Activated T-helper 17 cell treated with anti-CD3 and anti-CD28 coated beads, Interleukin-2, amount 50 U/mL, for 72 hours (primary cell): ENCODE data around the gene HIPK2. TPM values are rescaled to one million over a fixed set of nuclear protein-coding genes. Genes with fewer than 3 reads are reported as not detected.

Experiments
- ATAC-seq: fragments of 150-1000 bp; cut with Tn5 transposase; replicated peaks from 2 replicates; pipeline ENCODE4 v1.10.0; 2021; ENCODE audit warnings: mild to moderate bottlenecking, moderate library complexity
- H3K27ac Mint-ChIP-seq: one replicate; pipeline ENCODE4 v1.8.0; 2022; ENCODE audit warnings: mixed read lengths
- H3K27me3 Mint-ChIP-seq: one replicate; pipeline ENCODE4 v1.8.0; 2022; ENCODE audit warnings: mixed read lengths
- H3K36me3 Mint-ChIP-seq: one replicate; pipeline ENCODE4 v1.8.0; 2022; ENCODE audit warnings: low read depth, mild to moderate bottlenecking, mixed read lengths
- H3K4me1 Mint-ChIP-seq: one replicate; pipeline ENCODE4 v1.8.0; 2022; ENCODE audit warnings: mixed read lengths
- H3K4me3 Mint-ChIP-seq: one replicate; pipeline ENCODE4 v1.8.0; 2022; ENCODE audit warnings: mild to moderate bottlenecking, mixed read lengths
- H3K9me3 Mint-ChIP-seq: one replicate; pipeline ENCODE4 v1.8.0; 2022; ENCODE audit warnings: mixed read lengths
- total RNA-seq, 2 donors: library from RNA; stranded (reverse); gene quantifications; one replicate each; pipeline ENCODE4 v1.2.3, GENCODE V29; 2022

HIPK2 gene
- total RNA-seq, 2 donors from 2014 or later = 44.2 to 46.9 TPM

DNA sequence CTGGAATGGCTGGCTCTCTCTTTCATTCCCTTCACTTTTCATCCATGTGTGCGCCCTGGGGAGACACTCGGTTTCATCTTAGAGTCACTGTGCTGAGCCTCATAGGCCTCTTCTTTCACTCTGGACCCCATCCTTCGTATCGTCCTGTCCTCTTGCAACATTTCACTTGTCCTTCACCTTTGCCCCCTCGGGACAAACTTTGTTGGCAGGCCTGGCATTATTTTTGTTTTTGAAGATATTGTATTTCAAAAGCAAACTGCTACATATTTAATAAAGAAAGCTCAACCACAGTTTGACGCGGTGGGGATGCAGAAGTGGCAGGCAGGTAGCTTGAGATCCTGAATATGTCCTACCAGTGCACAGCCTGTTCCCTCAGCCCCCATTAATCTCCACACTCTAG lies 36.6 kb downstream of the HIPK2 start:
- Mint-ChIP-seq H3K27me3 (no peaks in the 10 kb centered on the region), H3K27ac (peak overlapping the region; percentile 32), H3K36me3 (peaks cover 18% of the 10 kb centered on the region), H3K4me1 (peaks cover 31% of the 10 kb centered on the region), H3K4me3 (no peak overlapping the region), H3K9me3 (no peaks in the 10 kb centered on the region)
- no peak for ATAC-seq

GRCh38 chr7:139739863-139740597 lies 37.8 kb downstream of the HIPK2 start:
- Mint-ChIP-seq H3K4me1 (peaks cover 39% of the 10 kb centered on the region), H3K27ac (peak overlapping the region; percentile 22), H3K36me3 (peaks cover 18% of the 10 kb centered on the region), H3K27me3 (no peaks in the 10 kb centered on the region), H3K9me3 (no peaks in the 10 kb centered on the region), H3K4me3 (no peak overlapping the region)
- ATAC-seq = no peak

- Mint-ChIP-seq H3K36me3 (peaks cover 18% of the 10 kb centered on the region), H3K4me3 (no peak overlapping the region), H3K9me3 (no peaks in the 10 kb centered on the region), H3K27ac (peak overlapping the region; percentile 88), H3K27me3 (no peaks in the 10 kb centered on the region), H3K4me1 (peaks cover 39% of the 10 kb centered on the region)
- no peak for ATAC-seq
Measured at GRCh38 chr7:139738772-139739171, 39.0 kb downstream of the HIPK2 start.

- no peaks in the 10 kb centered on the region for H3K9me3 Mint-ChIP-seq
- no peak for ATAC-seq
- peak overlapping the region; percentile 88 for H3K27ac Mint-ChIP-seq
- no peaks in the 10 kb centered on the region for H3K27me3 Mint-ChIP-seq
- peaks cover 18% of the 10 kb centered on the region for H3K36me3 Mint-ChIP-seq
- peaks cover 39% of the 10 kb centered on the region for H3K4me1 Mint-ChIP-seq
- H3K4me3 Mint-ChIP-seq = peak overlapping the region; percentile 68
Measured at GRCh38 chr7:139738101-139738489, 39.7 kb downstream of the HIPK2 start.

- H3K4me3 Mint-ChIP-seq = peak overlapping the region; percentile 68
- peaks cover 39% of the 10 kb centered on the region for H3K4me1 Mint-ChIP-seq
- no peaks in the 10 kb centered on the region for H3K9me3 Mint-ChIP-seq
- peaks cover 18% of the 10 kb centered on the region for H3K36me3 Mint-ChIP-seq
- H3K27ac Mint-ChIP-seq = peak overlapping the region; percentile 88
- peak; percentile 98 for ATAC-seq
- H3K27me3 Mint-ChIP-seq = no peaks in the 10 kb centered on the region
Measured at GRCh38 chr7:139737221-139738100, 40.3 kb downstream of the HIPK2 start.

GRCh38 chr7:139735912-139736595 lies 41.7 kb downstream of the HIPK2 start:
- Mint-ChIP-seq H3K4me1 (peaks cover 49% of the 10 kb centered on the region), H3K36me3 (peaks cover 9% of the 10 kb centered on the region), H3K9me3 (no peaks in the 10 kb centered on the region), H3K27ac (peak overlapping the region; percentile 44), H3K27me3 (no peaks in the 10 kb centered on the region), H3K4me3 (peak overlapping the region; percentile 33)
- no peak for ATAC-seq

- H3K36me3 Mint-ChIP-seq = peaks cover 9% of the 10 kb centered on the region
- H3K4me1 Mint-ChIP-seq = peaks cover 51% of the 10 kb centered on the region
- no peaks in the 10 kb centered on the region for H3K27me3 Mint-ChIP-seq
- no peaks in the 10 kb centered on the region for H3K9me3 Mint-ChIP-seq
- ATAC-seq = no peak
- H3K4me3 Mint-ChIP-seq = peak overlapping the region; percentile 33
- peak overlapping the region; percentile 44 for H3K27ac Mint-ChIP-seq
Measured at GRCh38 chr7:139735466-139735865, 42.3 kb downstream of the HIPK2 start.

- Mint-ChIP-seq H3K9me3 (no peaks in the 10 kb centered on the region), H3K36me3 (peaks cover 14% of the 10 kb centered on the region), H3K27ac (no peak overlapping the region), H3K27me3 (no peaks in the 10 kb centered on the region), H3K4me1 (peaks cover 47% of the 10 kb centered on the region), H3K4me3 (no peak overlapping the region)
- ATAC-seq = no peak
Measured at GRCh38 chr7:139734395-139734794, 43.4 kb downstream of the HIPK2 start.

- peaks cover 44% of the 10 kb centered on the region for H3K4me1 Mint-ChIP-seq
- H3K36me3 Mint-ChIP-seq = peaks cover 20% of the 10 kb centered on the region
- no peak for ATAC-seq
- no peak overlapping the region for H3K4me3 Mint-ChIP-seq
- no peaks in the 10 kb centered on the region for H3K27me3 Mint-ChIP-seq
- no peaks in the 10 kb centered on the region for H3K9me3 Mint-ChIP-seq
- H3K27ac Mint-ChIP-seq = no peak overlapping the region
Measured at GRCh38 chr7:139733751-139734150, 44.0 kb downstream of the HIPK2 start.

DNA sequence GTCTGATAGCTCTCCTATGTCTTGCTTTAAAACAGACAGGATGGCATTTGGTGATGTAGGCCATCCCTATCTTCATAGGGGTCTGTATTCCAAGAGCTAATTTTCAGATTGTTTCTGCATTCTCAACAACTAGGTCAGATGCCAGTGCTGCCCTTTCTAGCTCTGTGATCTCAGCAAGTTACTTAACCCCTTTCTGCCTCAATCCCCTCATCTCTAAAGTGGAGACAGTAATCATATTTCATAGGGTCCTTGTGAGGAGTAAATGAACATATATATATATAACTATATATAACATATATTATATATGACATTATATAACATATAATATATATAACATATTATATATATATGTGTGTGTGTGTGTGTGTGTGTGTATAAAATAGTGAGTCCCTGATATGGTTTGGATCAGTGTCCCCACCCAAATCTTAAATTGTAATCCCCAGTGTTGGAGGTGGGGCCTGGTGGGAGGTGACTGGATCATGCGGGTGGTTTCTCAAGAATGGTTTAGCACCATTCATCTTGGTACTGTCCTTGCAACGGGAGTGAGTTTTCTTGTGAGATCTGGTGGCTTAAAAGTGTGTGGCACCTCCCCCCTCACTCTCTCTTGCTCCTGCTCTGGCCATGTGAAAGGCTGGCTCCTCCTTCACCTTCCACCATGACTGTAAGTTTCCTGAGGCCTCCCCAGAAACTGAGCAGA lies 45.2 kb downstream of the HIPK2 start:
- H3K27ac Mint-ChIP-seq = no peak overlapping the region
- no peaks in the 10 kb centered on the region for H3K27me3 Mint-ChIP-seq
- peak overlapping the region; percentile 61 for H3K4me3 Mint-ChIP-seq
- H3K4me1 Mint-ChIP-seq = peaks cover 33% of the 10 kb centered on the region
- H3K9me3 Mint-ChIP-seq = no peaks in the 10 kb centered on the region
- H3K36me3 Mint-ChIP-seq = peaks cover 20% of the 10 kb centered on the region
- no peak for ATAC-seq

DNA sequence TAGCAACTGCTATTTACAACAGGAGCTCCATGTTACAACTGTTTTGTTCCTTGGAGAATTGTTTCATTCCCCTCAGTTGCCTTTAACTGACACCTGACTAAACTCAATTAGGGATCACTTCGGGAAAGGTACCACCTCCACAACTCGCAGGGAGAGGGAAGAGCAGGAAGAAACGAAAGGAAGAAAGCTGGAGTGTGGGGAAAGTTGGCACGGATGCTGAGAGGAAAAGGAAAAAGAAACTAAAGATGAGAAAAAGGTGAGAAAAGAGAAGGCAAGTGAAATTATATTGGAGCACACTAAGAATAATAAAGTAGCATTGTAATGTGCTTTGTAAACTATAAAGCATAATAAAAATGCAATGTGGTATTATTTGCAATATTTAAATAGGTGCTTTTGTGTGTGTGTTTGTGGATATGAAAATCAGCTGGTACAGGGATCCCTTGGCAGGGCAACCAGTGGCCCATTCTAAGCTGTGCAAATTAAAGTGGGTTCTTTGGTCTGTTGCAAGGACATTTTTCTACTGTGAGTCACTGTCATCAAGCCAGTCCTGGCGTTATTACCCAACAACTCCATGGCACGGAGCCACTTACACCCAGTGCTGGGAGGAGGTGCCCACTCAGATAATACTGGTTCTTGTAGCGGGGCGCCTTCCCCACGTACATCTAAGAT lies 45.9 kb downstream of the HIPK2 start:
- Mint-ChIP-seq H3K4me3 (peak overlapping the region; percentile 61), H3K27me3 (no peaks in the 10 kb centered on the region), H3K4me1 (peaks cover 33% of the 10 kb centered on the region), H3K9me3 (no peaks in the 10 kb centered on the region), H3K36me3 (peaks cover 14% of the 10 kb centered on the region), H3K27ac (peak overlapping the region; percentile 2)
- no peak for ATAC-seq

GRCh38 chr7:139730746-139731612 lies 46.8 kb downstream of the HIPK2 start:
- no peaks in the 10 kb centered on the region for H3K9me3 Mint-ChIP-seq
- H3K27me3 Mint-ChIP-seq = no peaks in the 10 kb centered on the region
- H3K36me3 Mint-ChIP-seq = peaks cover 11% of the 10 kb centered on the region
- H3K4me3 Mint-ChIP-seq = peak overlapping the region; percentile 61
- H3K4me1 Mint-ChIP-seq = peaks cover 36% of the 10 kb centered on the region
- ATAC-seq = peak; percentile 82
- peak overlapping the region; percentile 2 for H3K27ac Mint-ChIP-seq

DNA sequence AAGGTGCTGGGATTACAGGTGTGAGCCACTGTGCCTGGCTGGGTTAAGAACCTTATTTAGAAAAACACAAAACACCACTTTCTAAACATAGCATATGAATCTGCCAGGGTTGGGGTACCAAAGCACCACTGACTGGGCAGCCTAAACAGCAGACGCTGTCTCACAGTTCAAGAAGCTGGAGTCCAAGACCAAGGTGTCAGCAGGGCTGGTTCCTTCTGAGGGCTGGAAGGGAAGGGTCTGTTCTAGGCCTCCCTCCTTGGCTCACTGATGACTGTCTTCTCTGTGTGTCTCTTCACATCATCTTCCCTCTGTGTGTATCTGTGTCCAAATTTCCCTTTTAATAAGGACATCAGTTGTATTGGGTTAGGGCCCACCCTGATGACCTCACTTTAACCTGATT lies 49.6 kb downstream of the HIPK2 start:
- no peak overlapping the region for H3K27ac Mint-ChIP-seq
- H3K36me3 Mint-ChIP-seq = peaks cover 11% of the 10 kb centered on the region
- no peak for ATAC-seq
- H3K4me1 Mint-ChIP-seq = peaks cover 38% of the 10 kb centered on the region
- no peak overlapping the region for H3K4me3 Mint-ChIP-seq
- H3K27me3 Mint-ChIP-seq = no peaks in the 10 kb centered on the region
- H3K9me3 Mint-ChIP-seq = no peaks in the 10 kb centered on the region
